ENCODE results near the gene GANC. TPM values are rescaled to one million over a fixed set of nuclear protein-coding genes. Genes with fewer than 3 reads are reported as not detected.

GANC gene
- total RNA-seq, 2 donors from 2014 or later = 32.0 to 78.8 TPM

GRCh38 chr15:42363942-42364341, 90.9 kb downstream of the GANC start:
- no peak overlapping the region for H3K4me3 ChIP-seq
- no peak for DNase-seq (ENCODE audit: low spot score)
- TF ChIP-seq CTCF (IDR thresholded peaks at IDR 0.05) = no peak
- H3K27me3 ChIP-seq (replicated peaks; ENCODE audit: insufficient read depth) = no peaks in the 10 kb centered on the region
- H3K9me3 ChIP-seq = no peaks in the 10 kb centered on the region
- H3K27ac ChIP-seq = no peak overlapping the region
- no peaks in the 10 kb centered on the region for H3K36me3 ChIP-seq
- no peak for ATAC-seq (ENCODE audit: insufficient number of reproducible peaks, low FRiP score, low read depth)
- H3K4me1 ChIP-seq (ENCODE audit: control insufficient read depth in 1 of 2, low read depth in 2 of 2) = no peaks in the 10 kb centered on the region

GRCh38 chr15:42364529-42364928, 91.5 kb downstream of the GANC start:
- H3K4me1 ChIP-seq (ENCODE audit: control insufficient read depth in 1 of 2, low read depth in 2 of 2) = no peaks in the 10 kb centered on the region
- no peak for TF ChIP-seq CTCF (IDR thresholded peaks at IDR 0.05)
- H3K9me3 ChIP-seq = no peaks in the 10 kb centered on the region
- H3K27me3 ChIP-seq (replicated peaks; ENCODE audit: insufficient read depth) = no peaks in the 10 kb centered on the region
- DNase-seq (ENCODE audit: low spot score) = no peak
- ATAC-seq (ENCODE audit: insufficient number of reproducible peaks, low FRiP score, low read depth) = no peak
- H3K4me3 ChIP-seq = no peak overlapping the region
- H3K27ac ChIP-seq = no peak overlapping the region
- no peaks in the 10 kb centered on the region for H3K36me3 ChIP-seq

GRCh38 chr15:42365921-42366550, 93.0 kb downstream of the GANC start:
- ATAC-seq (ENCODE audit: insufficient number of reproducible peaks, low FRiP score, low read depth) = no peak
- Histone ChIP-seq H3K27ac (no peak overlapping the region), H3K4me3 (no peak overlapping the region), H3K27me3 (replicated peaks; ENCODE audit: insufficient read depth) (no peaks in the 10 kb centered on the region), H3K4me1 (ENCODE audit: control insufficient read depth in 1 of 2, low read depth in 2 of 2) (no peaks in the 10 kb centered on the region), H3K36me3 (no peaks in the 10 kb centered on the region), H3K9me3 (no peaks in the 10 kb centered on the region)
- DNase-seq (ENCODE audit: low spot score) = no peak
- no peak for TF ChIP-seq CTCF (IDR thresholded peaks at IDR 0.05)

GRCh38 chr15:42367041-42367440, 94.0 kb downstream of the GANC start:
- Histone ChIP-seq H3K27me3 (replicated peaks; ENCODE audit: insufficient read depth) (no peaks in the 10 kb centered on the region), H3K4me3 (no peak overlapping the region), H3K4me1 (ENCODE audit: control insufficient read depth in 1 of 2, low read depth in 2 of 2) (no peaks in the 10 kb centered on the region), H3K36me3 (no peaks in the 10 kb centered on the region), H3K9me3 (no peaks in the 10 kb centered on the region), H3K27ac (no peak overlapping the region)
- no peak for TF ChIP-seq CTCF (IDR thresholded peaks at IDR 0.05)
- ATAC-seq (ENCODE audit: insufficient number of reproducible peaks, low FRiP score, low read depth) = no peak
- DNase-seq (ENCODE audit: low spot score) = no peak

- TF ChIP-seq CTCF (IDR thresholded peaks at IDR 0.05) = no peak
- Histone ChIP-seq H3K36me3 (no peaks in the 10 kb centered on the region), H3K9me3 (no peaks in the 10 kb centered on the region), H3K4me1 (ENCODE audit: control insufficient read depth in 1 of 2, low read depth in 2 of 2) (no peaks in the 10 kb centered on the region), H3K4me3 (no peak overlapping the region), H3K27me3 (replicated peaks; ENCODE audit: insufficient read depth) (no peaks in the 10 kb centered on the region), H3K27ac (no peak overlapping the region)
- ATAC-seq (ENCODE audit: insufficient number of reproducible peaks, low FRiP score, low read depth) = no peak
- no peak for DNase-seq (ENCODE audit: low spot score)
Observed at GRCh38 chr15:42368096-42368495, 95.1 kb downstream of the GANC start.
